GM20431 (cell line): Measurements from ENCODE around the gene MYO1D.

Source experiments
- in situ Hi-C: fragments of 300-500 bp; cut with MseI, MboI; formaldehyde crosslinking; loops from one replicate; pipeline ENCODE4 v1.15.0; 2020; ENCODE audit warnings: low sequenced_read_pairs; ENCODE audit not compliant: unreplicated experiment

Gene MYO1D

DNA sequence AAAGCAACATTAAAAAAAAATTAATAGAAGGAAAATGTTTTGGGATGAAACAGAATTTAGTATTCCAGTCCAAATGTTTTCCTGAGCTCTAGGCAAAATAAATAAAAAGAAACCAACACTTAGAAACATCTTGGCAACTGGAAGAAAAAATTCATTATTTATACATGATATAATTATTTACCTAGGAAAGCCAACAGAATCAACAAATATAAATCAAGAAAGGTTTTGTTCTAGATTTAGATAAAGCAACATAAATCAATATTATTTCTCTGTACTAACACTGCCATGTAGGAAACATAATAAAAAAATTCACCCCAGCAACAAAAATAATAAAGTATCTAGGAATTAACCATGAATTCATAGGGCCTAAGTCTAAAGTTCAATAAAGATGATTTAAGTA, 167.4 kb downstream of the MYO1D start:
- in situ Hi-C loops, result no loop called here

DNA sequence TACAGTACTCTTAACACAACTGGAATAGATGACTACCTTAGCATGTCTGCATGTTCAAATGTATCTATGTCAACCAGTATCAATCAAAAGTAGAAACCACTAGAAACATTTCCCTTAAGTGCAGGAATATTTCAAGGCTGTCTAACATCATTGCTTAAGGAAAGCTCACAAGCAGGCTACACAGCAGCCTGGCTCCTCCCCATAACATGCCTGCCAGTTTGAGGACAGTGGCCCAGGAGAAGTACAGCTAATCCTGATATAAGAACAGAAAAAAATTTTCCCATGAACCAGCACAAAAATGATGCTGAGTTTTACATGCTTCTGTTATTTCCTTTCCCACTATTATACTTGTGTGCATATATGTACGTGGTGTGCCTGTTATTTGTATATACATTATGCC, 175.1 kb downstream of the MYO1D start:
- in situ Hi-C loops, result no loop called here

DNA sequence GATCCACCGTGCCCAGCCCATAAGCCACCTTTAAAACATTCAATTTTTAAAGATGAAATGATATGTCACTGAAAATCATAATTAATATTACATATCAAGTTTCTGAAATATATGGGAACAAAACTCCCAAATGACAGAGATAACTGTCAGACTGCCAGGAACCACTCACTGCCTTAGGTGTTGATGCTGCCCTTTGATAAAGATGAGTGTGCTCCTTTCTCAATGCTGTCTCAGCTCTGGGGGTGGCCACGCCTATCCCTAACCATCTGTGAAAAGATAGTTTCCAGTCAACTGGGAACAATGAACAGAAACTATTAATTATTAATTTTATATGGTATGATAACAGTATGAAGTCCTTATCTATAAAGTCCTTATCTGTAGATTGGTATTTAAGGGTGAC, 177.7 kb downstream of the MYO1D start:
- in situ Hi-C loops, result no loop called here

DNA sequence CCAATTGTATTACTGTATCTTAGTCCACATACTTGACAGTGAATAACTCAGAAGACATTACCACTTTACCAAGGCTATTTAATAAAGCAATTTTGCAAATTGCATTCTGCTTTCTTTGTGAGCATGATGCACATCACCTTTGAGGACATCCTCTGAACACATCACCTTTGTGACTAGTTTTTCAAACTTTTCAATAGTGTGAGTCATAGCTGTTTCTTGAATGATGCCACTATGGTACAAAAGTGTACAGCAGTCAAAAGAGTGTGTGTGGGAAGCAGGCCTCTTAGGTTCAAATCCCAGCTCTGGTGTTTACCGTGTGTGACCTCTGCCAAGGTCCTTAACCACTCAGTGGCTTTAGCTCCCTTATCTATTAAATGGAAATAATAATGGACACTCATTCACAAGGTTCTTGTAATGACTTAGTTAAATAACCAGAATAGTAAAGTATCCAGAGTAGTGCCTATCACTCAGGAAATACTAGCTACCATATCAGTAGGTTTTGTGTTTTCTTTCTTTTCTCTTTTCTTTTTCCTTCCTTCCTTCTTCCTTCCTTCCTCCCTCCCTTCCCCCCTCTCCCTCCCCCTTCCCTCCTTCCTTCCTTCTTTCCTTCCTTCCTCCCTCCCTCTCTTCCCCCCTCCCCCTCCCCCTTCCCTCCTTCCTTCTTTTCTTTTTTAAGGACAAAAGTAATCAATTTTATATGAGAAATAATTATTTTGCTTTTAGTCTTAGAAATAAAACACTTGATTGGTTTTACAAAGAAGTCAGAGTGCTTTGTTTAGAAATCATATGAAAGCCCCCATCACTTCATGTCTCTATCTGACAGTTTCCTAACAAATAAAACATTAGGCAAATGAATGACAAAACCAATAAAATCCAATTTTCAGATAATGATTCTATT, 178.9 kb downstream of the MYO1D start:
- in situ Hi-C loops, result no loop called here

DNA sequence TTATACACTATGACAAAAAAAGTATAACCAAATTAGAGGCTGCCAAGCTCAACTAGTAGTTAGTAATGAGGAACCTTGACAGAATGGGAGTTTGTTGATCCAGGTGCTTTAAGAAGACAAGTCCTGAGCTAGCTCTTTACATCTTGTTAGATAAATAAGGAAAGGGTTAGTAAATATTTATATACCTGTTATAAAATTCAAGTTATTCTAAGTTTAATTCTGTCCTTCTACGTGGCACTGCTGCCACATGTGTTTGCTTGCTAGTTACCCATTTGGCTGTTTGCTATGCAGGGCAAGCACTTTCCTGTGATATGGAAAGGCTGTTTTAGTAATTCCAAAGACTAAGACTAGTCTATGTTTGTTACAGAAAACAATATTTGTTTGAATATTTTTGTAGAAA, 180.5 kb downstream of the MYO1D start:
- in situ Hi-C loops, result no loop called here

DNA sequence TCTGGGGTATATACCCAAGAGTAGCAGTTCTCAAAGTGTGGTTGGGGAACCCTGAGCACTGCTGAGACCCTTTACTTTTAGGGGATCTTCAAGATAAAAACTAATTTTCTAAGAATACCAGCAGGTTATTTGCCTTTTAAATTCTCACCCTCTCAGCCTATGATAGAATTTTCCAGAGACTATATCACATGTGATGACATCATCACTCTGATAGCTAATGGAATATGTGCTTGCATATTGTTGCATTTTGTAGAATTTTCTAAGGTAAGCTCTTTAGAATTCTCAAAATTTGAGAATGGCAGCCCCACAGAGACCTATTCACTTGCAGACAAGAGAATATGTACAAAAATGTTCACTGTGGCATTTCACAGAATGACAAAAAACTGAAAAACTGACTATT, 181.1 kb downstream of the MYO1D start:
- in situ Hi-C loops, result no loop called here

DNA sequence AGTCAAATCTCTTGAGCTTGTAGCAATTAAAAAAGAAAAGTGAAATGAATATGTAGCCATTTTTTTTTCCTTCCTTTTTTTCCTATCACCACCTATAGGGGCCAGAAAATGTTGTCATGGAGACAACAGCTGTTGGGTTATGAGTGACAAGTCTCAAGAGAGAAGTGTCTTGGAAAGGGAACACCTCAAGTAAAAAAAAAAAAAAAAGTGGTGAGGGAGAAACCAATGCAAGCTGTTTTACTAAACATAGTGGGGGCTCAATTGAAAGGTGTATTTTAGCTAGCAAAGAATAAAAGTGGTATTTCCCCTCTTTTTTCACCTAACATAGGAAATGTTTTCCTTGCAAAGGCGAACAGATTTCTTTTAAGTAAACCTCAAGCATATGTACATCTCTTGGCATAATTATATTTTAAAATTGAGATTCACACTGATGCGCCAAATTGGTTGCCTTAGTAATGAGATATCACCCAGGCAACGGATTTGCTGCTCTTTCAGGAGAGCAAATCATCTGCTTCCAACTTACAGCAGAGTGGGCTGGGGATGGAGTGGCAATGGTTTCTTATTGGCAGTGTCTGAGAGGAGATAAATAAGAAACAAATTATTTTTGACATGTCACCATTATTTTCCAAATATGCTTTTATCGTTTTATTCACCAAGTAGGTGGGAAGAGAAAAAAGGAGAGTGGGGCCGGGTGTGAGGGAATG, 183.6 kb downstream of the MYO1D start:
- in situ Hi-C loops, result no loop called here

DNA sequence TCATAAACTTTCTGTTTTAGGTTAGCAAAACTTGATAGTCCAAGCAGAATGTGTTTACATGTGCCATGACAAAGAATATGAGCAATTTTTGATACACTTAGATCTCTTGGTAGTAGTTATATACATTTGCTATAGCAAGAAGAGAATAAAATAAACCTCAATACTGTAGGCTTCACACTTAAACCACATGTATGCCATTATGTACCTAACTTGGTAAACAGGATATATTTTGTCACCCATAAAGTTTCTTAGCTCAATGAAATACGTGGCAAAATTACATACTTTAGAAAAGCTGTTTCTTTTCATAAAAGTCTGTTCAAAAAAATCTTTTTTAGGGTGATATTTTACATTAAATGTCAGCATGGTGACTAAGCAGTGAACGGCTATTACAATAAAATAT, 184.7 kb downstream of the MYO1D start:
- in situ Hi-C loops, result no loop called here

DNA sequence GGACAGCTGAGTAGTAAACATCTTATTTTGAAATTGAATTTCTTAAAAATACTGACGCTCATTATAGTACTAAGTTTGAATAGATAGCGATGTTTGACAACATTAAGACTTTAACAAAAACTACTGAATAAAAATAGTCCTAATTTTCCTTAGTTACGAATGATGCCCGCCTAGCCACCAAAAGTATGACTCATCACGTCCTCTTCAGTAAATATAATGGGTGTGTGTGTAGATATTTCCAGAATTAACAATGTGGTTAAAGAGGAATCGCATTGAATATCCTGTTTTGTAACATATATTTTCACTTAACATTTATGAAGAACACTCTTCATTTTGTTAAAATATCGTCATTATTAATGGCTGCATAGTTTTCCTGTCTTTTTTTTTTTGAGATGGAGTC, 187.6 kb downstream of the MYO1D start:
- in situ Hi-C loops, result no loop called here

DNA sequence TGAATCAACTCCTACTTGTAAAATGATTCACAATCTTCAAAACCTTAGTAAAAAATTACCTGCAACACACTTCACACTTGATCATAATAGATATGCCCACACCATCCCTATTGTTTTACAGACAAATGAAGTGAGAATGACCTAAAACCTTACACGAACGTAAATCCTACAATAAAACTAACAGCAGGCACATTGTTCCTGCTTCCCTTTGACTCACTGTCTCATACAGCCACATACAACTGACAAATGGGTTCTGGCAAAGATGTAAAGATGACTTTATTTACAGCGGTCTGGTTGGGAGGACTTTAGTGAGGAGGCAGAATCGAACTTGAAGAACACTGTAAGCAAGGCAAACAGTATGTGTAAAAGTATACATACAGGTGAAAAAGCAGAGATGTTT, 188.7 kb downstream of the MYO1D start:
- in situ Hi-C loops, result no loop called here

DNA sequence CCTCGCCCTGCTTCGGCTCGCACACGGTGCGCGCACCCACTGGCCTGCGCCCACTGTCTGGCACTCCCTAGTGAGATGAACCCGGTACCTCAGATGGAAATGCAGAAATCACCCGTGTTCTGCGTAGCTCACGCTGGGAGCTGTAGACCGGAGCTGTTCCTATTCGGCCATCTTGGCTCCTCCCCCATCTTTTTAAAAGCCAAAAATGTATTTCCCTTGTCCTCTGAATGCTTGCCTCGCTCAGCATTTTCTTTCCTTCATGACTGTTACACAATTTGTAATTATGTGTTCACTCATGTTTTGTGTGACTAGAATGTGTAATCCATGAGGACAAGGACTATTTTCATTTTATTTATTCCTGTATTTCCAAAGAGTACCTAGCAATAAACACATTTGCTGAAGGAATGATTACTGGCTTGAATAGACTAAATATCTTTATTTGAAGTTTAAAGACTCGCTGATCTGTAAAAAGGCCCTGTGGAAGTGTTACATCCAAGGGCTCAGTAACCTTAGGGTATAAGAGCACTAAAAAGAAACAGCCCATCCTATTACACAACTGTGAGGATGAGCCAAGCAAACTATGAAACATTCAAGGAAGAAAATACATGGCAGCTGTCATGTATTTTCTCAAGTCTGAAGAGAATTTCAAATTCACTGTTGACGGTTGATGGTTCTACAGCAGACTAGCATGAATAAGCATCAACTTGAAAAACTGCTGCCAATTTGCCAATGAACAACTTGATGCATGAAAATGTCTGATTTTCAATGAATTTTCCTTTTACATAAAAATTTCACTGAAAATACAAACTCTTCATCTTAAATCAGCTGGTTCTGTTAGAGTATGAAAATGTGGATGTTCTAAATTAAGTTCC, 192.6 kb downstream of the MYO1D start:
- in situ Hi-C loops, result no loop called here

DNA sequence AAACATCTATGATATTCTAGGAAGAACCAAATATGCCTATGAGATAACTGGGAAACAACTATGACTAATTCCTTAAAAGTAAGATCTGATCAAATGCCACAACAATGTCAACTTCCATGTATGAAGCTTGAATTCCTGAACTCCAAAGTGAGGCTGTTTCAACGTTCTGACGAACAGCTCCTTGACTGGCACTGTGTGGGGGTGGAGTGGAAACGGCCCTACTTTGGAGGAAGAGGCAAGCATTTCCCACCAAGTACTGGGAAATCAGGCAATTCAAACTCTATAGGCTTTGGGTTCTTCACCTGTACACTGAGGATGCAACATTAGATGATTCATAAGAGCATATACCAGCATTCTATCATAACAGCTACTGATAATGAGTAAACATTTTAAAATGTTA, 203.0 kb downstream of the MYO1D start:
- in situ Hi-C loops, result loop anchor here (25.0 kb wide), 1 partner anchor 263 kb away; the partner anchor contains the start of gene TMEM98

DNA sequence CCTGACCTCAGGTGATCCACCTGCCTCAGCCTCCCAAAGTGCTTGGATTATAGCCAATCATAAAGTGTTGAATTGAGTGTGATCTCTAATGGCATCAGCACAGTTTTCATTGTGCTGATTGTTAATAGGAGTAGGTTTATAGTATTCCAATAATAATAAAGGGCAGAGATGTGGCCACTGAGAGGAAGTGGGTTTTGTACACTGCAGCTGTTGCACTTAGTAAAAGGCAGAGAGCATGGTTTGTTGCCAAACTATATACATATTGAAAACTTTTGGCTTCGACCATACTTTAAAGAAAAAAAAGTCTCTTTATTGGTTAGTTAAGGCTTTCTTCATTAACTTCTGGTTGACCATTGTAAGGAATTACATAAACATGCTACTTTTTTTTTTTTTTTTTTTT, 204.2 kb downstream of the MYO1D start:
- in situ Hi-C loops, result loop anchor here (25.0 kb wide), 1 partner anchor 265 kb away; the partner anchor contains the start of gene TMEM98

DNA sequence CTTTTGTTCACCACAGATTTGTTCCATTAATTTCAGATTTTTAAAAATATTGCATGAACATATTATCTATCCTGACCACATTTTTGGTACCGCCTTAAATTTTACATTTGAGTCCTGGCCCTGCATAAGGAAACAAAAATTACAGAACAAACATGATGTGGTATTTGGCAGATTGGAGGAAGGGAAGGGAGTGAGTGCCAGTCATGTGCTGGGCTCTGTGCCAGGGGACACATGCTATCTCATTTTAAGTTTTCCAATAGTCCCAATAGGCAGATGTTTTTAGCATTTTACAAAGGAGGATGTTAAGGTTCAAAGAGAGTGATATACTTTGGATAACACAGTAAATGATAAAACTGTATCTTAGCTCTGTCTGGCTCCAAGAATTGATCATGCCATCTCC, 205.0 kb downstream of the MYO1D start:
- in situ Hi-C loops, result loop anchor here (25.0 kb wide), 1 partner anchor 265 kb away; the partner anchor contains the start of gene TMEM98

DNA sequence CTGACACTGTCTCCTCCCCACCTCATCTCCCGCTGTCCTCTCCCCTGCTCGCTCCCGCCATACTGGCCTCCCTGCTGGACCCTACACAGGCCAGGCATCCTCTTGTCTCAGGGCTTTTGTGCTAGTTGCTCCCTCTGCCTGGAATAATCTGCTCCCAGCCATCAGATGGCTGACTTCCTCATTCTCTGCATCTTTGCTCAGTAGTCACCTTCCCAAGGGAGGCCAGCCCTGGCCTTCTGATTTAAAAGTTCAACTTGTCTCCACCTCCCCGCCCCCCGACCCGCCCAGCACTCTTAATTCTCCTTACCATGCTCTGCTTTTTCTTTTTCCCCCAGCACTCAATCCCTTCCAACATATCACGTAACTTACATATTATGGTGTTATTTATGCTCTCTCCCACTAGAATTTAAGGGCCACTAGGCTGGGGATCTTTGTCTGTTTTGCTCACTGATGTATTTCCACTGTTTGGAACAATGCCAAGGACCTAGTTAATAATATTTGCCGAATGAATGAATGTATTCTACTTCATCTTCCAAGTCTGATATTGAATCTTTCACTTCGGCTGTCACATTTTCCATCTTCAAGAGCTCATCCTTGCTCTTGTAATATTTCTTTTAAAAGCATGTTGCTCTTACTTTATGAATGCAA, 211.9 kb downstream of the MYO1D start:
- in situ Hi-C loops, result loop anchor here (25.0 kb wide), 1 partner anchor 272 kb away; the partner anchor contains the start of gene TMEM98

DNA sequence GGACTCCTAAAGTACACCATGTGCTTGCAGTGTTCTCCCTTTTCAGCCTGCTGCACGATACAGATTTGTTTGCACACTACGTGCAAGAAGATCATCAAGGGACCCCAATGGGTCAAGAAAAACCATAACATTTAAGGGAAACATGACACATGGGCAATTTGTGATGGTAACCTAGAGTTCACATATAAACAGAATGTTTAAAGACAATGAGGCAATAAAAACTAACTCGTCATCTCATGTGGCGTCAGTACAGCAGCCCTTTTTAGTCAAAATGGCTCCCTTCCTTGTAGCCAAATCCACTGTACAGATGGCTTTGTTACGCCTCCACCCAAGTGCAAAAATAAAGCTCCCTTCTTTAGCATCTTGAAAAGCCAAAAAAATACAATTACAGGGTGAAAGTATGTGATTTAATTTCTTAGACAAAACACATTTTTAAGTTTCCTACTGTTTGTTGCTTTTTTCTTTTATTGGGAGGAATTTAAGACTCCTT, 216.4 kb downstream of the MYO1D start:
- in situ Hi-C loops, result loop anchor here (25.0 kb wide), 1 partner anchor 277 kb away; the partner anchor contains the start of gene TMEM98

DNA sequence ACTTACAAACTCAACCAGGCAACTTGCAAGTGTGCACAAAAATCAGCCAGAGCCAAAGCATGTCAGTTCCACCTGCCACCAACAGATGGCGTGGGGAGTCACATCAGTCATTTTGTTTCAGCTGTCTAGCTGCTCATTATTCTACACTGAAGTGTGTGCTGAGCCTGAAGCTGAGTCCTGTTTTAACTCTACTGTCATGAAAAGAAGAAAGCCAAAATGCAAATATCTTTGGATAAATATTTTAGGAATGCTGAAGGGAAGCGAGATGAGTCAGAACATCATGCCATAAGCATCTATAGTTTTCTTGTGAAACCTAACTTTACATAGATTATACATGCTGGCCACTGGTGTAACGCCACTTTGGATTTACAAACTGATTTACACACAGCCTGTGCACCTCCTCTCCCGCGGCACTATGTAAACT, 217.5 kb downstream of the MYO1D start:
- in situ Hi-C loops, result loop anchor here (25.0 kb wide), 1 partner anchor 278 kb away; the partner anchor contains the start of gene TMEM98

DNA sequence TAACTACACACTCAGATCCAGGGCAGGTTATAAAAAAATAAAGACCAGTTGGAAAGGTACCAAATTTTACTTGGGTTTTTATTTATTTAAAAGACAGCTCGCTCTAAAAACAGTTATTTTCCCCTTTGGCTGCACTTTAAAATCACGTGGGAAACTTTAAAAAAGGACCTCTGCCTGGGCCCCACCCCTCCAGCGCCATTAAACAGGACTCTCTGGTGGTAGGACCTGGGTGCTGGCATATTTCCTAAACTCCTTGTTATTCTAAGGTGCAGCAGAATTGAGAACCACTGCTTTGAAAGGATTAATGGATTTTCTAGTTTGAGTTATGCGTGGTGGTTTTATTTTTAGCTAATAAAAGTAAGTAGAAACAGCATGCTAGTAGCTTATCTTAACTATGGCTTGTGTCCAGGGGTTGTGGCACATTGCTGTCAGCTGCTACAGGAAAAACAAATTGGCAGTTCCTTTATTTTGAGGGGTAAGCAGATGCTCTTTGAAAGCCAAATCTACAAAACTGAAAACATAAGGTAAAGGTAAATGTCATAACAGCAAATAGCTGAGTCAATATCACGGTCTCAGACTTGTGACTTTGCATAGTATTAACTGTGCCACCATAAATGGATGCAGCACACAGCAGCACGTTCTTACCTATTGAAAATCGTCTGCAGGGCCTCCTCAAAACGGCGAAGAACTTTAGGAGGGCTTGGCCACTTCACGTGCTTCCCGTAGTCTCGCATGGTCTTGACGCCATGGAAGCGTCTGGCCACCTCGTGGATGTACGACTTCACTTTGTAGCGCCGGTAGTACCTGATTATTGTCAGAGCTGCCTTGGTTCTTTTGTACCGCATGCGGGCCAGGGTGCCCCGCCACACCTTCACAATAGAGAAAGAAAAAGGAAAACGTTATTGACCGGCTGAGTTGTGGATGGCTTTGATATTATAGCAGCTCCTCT, 218.2 kb downstream of the MYO1D start:
- in situ Hi-C loops, result loop anchor here (25.0 kb wide), 1 partner anchor 279 kb away; the partner anchor contains the start of gene TMEM98
